HL-60/S4 (cell line): ENCODE data around the gene IPPK.

Experiments
- in situ Hi-C: fragments of 300-500 bp; cut with MboI; formaldehyde crosslinking; loops from 2 replicates; pipeline ENCODE4 v1.14.3; 2022; ENCODE audit warnings: low sequenced_read_pairs

The IPPK gene

DNA sequence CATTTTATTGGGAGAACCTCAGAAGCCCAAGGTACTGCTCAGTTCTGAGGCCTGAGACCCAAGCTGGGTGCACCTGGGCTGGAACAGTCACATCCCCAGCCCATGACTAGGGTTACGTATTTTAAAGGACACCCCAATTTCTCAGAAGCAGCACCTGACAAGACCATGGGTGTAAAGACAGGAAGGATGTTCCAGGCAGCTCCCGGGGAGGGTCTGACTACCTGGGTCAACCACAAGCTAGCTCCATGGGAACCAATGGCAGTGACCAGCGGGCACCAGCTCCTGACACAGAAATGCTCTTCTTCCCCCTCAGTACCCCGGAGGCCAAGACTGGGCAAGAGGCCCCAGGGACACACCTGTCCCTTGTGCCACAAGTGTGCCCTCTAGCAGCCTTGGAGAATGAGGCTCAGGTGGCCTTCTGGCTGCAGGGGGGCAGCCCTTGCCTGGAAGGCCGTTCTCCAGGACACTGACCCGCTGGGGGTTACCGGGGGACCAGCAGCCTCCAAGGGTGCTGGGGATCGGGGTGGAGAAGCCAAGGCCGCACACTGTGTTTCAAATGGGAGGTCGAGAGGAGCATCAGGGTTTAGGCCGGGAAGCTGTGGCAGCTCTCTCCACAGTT, 52.6 kb downstream of the IPPK start:
- in situ Hi-C loops, result no loop called here

DNA sequence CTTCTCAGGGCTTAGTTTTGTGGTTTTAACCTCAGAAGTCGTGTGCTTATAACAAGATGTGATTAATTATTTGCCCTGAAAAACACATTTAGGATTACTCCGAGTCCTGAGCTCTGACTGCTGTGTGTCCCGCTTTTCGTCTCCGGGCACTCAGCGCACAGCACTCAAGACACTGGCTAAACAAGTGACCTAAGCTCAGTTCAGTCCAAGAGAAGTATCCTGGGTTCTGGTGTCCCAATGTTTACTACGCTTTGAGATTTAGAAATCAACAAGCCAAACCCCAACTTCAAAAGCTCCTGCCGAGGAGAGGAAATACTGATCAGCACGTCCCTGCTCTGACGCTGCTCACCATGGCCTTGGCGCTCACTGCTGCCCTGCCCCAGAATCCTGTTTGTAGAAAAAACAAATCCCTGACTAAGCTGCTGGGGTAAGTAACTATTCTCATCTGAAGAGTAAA, 53.2 kb downstream of the IPPK start:
- in situ Hi-C loops, result no loop called here

DNA sequence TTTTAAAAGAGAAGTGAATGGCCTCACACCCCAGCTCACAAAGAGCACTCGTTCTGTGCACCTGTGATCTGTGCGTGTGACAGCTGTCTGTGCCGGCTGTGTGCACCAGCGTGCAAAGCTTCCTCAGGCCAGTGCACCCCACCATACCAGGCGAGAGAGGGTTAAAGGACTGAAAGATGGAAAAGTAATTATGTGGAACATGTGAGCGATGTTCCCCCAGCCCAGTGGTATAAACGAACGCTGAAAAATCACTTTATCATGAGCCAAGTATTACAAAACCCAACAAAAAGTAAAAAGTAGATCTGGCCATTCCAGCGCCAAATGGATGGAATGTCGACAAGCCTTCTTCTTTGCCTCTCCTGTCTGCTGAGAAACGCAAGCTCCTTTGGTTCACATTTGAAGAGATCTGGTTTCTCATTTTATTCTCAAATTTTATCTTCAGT, 53.7 kb downstream of the IPPK start:
- in situ Hi-C loops, result no loop called here

DNA sequence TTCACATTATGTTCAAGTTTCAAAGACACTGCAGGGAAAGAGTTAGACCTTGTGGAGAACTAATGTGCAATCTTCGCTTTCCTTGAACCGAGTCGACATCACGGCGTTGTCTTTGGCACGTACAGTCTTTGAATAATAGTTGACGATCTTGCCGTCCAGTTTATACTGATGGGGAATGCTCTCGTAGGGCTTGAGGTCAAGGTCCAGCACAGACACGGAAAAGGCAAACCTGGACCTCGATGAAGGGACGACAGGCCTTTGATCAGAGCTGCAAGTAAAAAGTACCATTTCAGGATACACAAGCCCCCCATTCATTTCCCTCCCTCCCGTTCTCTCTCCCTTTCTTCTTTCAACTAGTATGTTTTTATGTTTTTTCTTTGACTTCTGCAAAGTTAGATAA, 54.1 kb downstream of the IPPK start:
- in situ Hi-C loops, result no loop called here

DNA sequence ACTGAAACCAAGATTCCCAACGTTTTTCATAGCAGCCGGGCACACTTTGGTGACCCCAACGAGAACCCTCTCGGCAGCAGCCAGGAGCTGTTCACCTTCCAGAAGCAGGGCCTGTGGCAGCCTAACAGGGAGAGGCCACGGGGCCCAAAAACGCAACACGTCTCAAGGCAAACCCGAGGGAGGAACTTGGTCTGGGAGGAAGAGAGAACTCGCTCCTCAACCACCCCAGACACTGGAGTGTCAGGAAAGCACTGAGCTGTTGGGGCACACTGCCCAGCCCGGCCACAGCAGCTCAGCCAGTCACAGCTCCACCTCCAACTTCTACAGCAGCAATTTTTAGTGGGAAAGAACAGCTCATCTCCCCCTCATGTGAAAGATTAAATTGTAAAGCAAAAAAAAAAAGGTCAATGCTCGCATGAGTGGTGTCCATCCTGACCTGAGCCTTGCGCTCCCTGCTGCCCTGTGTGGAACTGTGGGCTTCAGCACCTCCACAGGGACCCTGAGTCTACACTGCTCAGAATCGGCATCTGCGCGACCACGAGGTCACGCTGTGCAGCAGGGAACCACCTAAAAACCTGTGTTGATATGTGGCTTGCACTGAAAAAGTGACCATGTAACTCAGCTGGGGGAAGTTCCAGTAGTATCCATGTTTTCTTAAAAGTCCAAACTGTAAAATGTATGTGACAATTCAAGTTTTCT, 55.0 kb downstream of the IPPK start:
- in situ Hi-C loops, result no loop called here

DNA sequence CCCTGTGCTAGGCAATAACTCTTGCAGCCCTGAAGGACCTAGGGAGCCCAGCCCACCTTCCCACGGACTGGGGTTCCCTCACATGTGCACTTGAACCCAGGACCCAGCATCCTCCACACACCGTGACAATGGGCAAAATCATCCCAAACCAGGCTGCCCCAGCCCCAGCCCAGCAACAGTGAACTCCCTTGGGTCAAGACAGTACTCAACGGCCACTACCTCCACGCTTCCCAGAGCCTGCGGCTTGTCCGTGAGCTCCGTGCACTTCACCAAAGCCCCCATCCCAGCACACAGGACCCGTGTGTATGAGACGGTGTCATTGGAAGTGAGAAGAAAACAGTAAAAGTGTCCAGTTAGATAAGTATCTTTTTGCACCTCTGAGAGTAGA, 55.8 kb downstream of the IPPK start:
- in situ Hi-C loops, result no loop called here

DNA sequence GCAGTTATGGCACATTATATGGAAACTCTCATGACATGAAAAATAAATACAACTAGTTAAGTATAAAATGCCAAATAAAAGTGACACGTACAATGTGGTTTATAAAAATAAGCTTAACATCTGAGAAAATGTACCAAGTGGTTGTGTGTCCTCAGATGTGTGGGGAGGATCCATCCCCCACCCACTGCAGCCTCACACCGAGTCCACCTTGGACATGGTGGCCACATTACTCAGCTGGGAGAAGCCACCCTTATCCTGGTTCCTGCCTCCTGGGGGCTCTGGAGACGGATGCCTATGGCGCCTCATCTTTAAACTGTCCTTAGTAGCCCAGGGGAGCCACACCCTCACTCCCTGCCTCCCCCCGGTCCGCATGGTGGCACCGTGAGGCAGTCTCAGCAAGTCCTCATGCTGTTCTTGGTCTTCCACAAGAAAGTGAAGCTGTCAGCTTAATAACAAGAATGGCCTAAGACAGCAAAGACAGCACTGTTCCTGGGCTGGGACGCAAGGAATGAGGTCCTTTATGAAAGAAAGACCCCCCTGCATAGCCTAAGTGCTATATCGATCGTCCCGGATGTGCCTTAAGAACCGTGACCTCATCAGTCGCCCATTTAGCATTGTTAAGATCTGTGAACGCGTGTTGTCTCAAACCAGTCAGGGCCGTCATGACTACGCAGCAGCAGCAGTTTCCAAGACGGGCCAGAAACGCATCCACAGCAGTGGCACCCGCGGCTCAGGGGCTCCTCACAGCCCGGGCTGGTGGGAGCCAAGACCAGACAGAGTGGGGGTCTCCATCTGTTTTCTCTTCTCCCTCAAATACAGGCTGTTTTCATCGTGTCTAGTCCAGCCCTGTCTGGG, 56.4 kb downstream of the IPPK start:
- in situ Hi-C loops, result no loop called here

DNA sequence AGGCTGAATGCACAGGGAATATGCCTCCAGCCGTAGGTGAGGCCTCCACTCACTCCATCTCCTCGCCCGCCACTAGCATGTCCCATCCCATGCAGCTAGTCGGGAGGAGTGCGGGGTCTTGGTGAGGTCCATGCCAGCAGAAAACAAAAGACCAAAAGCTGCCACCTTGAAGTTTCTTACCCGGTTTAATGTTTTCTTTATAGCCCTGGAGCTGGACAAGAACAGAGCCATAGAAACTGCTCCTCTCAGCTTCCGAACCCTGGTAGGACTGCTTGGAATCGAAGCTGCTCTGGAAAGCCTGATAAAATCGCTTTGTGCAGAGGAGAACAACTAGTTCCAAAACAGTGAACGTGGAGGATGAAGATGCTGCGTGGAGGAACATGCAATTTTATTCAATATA, 57.1 kb downstream of the IPPK start:
- in situ Hi-C loops, result no loop called here

DNA sequence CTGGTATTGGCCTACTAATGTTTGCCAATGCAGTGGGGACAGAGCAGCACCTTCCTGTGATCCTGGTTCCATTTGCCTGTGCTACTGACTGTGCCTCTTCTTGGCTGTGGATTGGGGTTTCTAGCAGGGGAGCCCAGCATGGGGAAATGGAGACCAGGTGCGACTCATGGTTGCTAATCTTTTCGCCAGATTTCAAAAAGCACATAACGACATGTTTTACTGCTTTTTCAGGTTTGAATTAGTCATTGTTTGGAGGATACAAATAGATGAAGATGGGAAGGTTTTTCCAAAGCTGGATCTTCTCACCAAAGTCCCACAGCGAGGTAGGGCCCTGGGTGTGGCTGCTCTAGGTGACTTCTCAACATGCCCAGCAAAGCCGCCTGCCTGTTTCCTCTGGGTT, 57.6 kb downstream of the IPPK start:
- in situ Hi-C loops, result no loop called here

DNA sequence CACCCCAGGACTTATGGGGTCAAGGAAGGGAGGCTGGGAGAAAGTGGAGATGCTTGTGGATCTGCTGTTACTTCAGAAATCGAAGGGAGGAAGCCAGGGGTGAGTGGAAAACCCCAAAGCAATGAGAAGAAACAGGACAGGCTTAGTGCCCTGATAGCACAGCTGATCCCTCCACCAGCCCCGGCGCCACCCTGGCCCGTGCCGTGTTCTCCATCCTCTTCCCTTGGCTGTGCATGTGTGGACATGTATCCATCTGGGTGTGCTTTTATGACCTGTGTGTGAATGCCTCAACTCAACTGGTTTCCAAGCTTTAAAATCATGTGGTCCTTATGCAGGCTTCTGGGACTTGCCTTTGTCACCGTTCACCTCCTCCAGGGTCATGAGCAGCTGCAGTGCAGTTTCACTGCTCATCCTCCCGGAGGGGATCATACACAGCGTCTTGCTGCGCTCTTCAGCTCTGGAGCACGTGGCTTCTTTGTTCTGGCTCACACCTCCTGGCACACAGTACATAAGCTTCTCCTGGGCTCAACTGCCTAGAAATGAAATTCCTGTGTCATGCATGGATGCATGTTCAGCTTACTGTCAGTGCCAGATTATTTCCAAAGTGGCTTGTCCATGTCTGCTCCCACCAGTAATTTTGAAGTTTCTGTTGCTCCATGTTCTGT, 58.2 kb downstream of the IPPK start:
- in situ Hi-C loops, result no loop called here

DNA sequence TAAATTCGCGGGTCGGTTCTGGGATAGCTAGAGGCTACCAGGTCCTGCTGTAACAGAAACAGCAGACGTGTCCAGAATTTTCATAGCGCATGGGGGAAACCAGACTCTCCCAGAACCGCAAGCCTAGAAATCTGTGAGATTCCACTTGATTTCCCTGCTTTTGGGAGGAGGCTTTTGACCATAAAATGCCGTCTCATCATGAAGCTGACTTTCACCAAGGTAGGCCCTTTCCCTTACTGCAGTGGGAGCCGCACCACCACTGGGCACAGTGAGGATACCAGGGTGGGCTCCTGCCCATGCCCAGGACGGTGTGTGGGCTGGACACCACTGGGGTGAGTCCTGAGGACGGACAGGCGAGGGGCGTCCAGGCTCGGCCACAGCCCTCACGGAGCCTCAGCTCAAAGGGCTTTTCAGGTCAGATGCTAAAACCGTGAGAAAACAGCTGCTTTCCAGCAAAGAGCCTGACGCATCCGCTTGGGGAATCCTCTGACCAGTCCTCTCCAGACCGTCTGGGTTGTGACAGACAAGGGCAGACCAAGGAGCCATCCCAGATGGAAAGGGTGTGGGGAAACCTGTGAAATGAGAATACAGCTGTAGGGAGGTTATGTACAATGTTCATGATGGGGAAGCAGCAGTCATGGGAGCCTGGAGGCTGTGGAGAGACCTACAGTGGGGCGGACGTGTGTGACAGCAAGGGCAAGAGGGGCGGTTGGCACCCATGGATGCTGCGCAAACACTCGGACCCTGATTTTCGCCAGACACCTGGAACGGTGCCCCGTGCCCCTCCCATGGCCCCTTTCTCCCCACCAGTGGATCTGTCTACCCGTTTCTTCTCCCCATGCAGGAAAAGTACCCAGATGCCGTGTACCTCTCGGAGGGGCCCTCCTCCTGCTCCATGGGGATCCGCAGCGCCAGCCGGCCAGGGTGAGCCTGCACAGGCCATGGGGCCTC, 59.2 kb downstream of the IPPK start:
- in situ Hi-C loops, result no loop called here

DNA sequence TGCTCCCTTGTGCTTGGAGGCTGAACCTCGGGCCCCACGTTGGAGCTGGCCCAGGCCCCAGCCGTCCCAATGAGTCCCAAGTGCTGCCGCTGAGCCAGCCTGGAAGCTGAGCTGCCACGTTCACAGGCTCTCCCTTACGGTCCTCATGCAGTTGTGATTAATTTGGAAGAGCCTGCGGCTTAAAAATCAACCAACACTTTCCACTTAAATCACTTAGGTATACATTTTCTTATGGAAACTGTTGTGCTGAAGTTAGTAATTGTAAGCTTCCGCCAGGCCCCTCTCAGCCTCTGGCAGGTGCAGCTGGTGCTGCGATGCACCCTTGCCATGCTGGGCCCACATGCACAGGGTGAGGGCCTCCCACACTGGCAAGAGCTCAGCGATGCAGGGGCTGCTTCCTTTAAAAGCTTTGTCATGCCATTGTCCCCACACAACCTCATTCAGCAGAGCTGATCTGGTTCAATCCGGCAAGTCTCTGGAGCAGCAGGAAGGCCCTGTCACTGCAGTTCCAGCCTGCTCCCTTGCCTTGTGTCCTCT, 61.0 kb downstream of the IPPK start:
- in situ Hi-C loops, result no loop called here

DNA sequence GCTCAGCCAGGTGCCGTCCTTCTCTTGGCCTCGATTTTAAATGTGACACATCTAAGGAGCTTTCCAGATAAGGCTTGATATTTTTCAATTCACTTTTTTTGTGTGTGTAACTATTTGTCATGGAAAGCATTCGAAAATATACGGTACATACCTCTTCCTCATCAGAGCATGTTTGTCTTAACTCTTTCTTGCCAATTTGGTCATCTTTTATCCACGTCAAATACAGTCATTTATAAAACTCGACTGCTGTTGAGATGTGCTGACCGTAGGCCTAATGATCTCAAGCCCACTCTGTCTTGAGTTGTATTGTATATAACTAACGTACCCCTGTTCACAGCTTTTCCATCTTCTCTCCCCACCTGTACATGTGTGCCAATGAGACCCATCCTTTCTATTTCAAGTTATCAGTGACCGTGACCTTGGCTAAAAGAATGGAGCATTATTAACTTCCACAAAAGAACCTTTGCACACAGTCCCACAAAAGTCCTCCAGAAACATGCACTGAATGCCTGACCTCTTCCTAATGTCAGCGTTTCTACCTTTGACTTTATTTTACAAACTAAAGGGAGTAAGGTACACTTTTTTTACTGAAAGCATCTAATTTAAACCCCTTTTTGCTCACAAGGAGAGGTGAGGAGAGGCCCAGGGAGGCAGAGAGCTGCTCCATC, 61.6 kb downstream of the IPPK start:
- in situ Hi-C loops, result no loop called here

DNA sequence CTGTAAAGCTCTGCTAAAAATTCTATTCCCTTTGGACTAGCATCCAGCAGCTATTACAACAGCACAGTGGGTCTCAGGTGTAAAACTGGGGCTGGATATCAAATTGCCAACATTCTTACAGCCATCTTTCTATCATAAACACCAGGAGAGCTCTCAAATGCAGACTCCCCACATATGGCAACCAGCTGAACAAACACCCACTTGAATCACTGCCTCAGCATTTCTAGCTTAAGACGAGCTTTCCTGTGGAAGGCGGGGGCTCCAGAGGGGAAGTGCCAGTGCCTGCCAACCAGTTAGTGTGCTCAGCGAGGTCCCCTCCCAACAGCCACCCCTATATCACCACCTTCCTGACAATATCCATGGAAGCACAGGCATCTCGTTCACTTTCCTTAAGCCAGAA, 62.2 kb downstream of the IPPK start:
- in situ Hi-C loops, result no loop called here

DNA sequence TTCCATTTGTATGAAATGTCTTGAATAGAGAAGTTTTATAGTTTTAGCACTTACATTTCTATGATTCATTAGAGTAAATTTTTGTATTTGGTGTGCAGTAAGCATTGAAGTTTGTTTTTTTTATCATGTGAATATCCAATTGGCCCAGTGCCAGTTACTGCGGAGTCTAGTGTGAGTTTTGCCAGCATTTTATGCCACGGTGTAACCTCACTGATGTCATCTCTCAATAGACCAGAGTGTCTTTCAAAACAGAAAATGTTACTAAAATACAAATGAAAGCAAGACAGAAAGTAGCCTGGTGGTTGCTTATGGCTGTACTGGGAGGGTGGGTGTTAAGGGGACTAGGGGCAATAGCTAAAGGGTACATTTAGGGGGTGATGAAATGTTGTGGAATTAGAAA, 62.8 kb downstream of the IPPK start:
- in situ Hi-C loops, result no loop called here

DNA sequence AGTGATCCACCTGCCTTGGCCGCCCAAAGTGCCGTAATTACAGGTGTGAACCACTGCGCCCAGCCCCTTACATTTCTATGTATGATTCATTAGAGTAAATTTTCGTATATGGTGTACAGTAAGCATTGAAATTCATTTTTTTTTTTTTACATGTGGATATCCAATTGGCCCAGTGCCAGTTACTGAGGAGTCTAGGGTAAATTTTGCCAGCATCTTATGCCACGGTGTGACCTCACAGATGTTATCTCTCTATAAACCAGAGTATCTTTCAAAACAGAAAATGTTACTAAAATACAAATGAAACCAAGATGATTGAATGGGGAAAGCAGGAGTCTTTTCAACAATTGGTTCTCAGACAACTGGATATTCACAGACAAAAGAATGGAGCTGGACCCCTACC, 64.7 kb downstream of the IPPK start:
- in situ Hi-C loops, result no loop called here

DNA sequence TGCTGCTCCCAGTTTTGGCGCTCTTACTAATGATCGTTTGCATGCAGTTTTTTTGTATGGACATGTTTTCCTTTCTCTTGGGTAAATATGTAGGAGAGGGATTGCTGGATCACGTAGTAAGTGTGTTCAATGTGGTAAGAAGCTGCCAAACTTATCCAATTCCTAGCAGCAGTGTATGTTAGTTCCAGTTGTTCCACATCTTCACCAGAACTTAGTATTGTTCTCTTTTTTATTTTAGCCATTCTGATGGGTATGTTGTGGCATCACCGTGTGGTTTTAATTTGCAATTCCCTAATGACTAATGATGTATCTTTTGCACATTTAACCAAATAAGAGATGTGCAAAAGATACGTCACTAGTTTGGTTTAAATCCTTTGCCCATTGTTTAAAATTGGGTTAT, 65.9 kb downstream of the IPPK start:
- in situ Hi-C loops, result no loop called here

DNA sequence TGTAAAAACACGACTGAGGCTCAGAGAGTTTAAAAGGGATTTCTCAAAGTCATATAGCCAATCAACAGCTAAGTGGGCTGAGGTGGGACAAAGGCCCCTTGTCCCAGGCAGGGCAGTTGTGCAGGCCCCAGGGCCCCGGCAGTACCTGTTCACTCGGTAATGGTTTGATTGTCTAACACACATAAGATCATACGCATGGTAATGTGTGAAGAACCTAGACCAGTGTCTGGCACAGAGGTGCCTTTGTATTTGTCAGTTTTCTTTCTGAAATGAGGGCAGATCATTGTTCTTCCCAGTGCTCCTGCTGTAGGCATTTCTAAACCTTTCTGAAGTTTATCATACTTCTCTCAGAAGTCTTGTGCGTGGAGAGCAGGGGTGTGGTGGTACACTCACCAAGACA, 66.8 kb downstream of the IPPK start:
- in situ Hi-C loops, result no loop called here

DNA sequence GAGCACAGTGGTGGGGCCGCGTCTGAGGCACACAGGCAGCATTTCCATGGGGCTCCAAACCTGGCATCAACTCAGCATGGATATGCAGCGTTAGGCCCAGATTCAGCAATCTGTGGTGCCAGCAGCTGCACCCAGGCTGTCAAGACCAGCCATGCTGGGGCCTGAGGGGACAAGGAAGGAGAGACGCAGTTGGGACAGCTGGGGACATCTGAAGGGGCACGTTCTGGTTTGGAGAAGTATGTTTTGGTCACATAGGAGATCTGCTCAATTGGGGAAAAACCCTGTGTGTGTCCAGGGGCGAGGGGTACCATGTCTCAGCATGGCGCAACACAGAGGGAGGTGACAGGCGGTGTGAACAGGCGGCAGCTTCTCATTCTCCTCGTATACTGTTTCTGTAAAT, 67.5 kb downstream of the IPPK start:
- in situ Hi-C loops, result no loop called here
